HCT116 (cell line): ENCODE measurements around the gene PHLPP2.

Experiments
- EZH2 ChIP-seq: fragments of 200-600 bp; sonication (generic); IDR thresholded peaks from 2 replicates; pipeline ENCODE4 v1.6.1; 2017; ENCODE audit warnings: antibody characterized with exemption, mixed run types
- FOSL1 ChIP-seq: IDR thresholded peaks from 2 replicates; pipeline ENCODE4 v1.6.1; 2012; ENCODE audit warnings: low read depth
- JUND ChIP-seq: IDR thresholded peaks from 2 replicates; pipeline ENCODE4 v1.6.1; 2012
- MAX ChIP-seq: IDR thresholded peaks from 2 replicates; pipeline ENCODE4 v1.6.1; 2012
- POLR2A ChIP-seq: IDR thresholded peaks from 2 replicates; pipeline ENCODE4 v1.7.0; 2011; ENCODE audit warnings: borderline replicate concordance; ENCODE audit not compliant: insufficient read depth, insufficient read length; ENCODE audit errors: extremely low read depth
- POLR2AphosphoS5 ChIP-seq: IDR thresholded peaks from 2 replicates; pipeline ENCODE4 v1.6.1; 2011; ENCODE audit warnings: mild to moderate bottlenecking, low read depth, low read length, moderate library complexity
- SP1 ChIP-seq: IDR thresholded peaks from 2 replicates; pipeline ENCODE4 v1.6.1; 2012; ENCODE audit warnings: low read depth
- ZNF274 ChIP-seq: fragments of 200-500 bp; sonication (Bioruptor generic); IDR thresholded peaks from 2 replicates; pipeline ENCODE4 v1.6.1; 2014; ENCODE audit warnings: mild to moderate bottlenecking, low read depth, low read length, inconsistent platforms
- TF ChIP-seq, protein P1 (sequence below), 3 experiments: fragments of 200-600 bp in 1 of 3; sonication (generic) in 1 of 3; IDR thresholded peaks in 2 of 3; conservative IDR thresholded peaks in 1 of 3; 2 replicates each; pipeline ENCODE4 v1.5.1; 2012 to 2017; ENCODE audit warnings: low read depth in 2 of 3, low read length in 2 of 3, antibody characterized with exemption in 1 of 3, borderline replicate concordance in 1 of 3, control low read depth in 1 of 3, mild to moderate bottlenecking in 1 of 3, mixed read lengths in 1 of 3, mixed run types in 1 of 3, moderate library complexity in 1 of 3; ENCODE audit not compliant: insufficient read depth in 1 of 3
- TF ChIP-seq, protein P2 (sequence below): IDR thresholded peaks from 2 replicates; pipeline ENCODE4 v1.6.1; 2012
- TF ChIP-seq, protein P3 (sequence below): IDR thresholded peaks from 2 replicates; pipeline ENCODE4 v1.6.1; 2012; ENCODE audit warnings: low read depth

- TF ChIP-seq, protein P1, sequence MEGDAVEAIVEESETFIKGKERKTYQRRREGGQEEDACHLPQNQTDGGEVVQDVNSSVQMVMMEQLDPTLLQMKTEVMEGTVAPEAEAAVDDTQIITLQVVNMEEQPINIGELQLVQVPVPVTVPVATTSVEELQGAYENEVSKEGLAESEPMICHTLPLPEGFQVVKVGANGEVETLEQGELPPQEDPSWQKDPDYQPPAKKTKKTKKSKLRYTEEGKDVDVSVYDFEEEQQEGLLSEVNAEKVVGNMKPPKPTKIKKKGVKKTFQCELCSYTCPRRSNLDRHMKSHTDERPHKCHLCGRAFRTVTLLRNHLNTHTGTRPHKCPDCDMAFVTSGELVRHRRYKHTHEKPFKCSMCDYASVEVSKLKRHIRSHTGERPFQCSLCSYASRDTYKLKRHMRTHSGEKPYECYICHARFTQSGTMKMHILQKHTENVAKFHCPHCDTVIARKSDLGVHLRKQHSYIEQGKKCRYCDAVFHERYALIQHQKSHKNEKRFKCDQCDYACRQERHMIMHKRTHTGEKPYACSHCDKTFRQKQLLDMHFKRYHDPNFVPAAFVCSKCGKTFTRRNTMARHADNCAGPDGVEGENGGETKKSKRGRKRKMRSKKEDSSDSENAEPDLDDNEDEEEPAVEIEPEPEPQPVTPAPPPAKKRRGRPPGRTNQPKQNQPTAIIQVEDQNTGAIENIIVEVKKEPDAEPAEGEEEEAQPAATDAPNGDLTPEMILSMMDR (IDR thresholded peaks at IDR 0.05 in 2 of 3, conservative IDR thresholded peaks at IDR 0.05 in 1 of 3; ENCODE audit: borderline replicate concordance in 1 of 3, insufficient read depth in 1 of 3, low read depth in 2 of 3, low read length in 2 of 3) = no peak
- TF ChIP-seq SP1 (no peak), EZH2 (no peak), POLR2A (no peak), ZNF274 (no peak), POLR2AphosphoS5 (no peak), MAX (no peak), FOSL1 (no peak), JUND (no peak)
- TF ChIP-seq, protein P2, sequence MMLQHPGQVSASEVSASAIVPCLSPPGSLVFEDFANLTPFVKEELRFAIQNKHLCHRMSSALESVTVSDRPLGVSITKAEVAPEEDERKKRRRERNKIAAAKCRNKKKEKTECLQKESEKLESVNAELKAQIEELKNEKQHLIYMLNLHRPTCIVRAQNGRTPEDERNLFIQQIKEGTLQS = no peak
- TF ChIP-seq, protein P3, sequence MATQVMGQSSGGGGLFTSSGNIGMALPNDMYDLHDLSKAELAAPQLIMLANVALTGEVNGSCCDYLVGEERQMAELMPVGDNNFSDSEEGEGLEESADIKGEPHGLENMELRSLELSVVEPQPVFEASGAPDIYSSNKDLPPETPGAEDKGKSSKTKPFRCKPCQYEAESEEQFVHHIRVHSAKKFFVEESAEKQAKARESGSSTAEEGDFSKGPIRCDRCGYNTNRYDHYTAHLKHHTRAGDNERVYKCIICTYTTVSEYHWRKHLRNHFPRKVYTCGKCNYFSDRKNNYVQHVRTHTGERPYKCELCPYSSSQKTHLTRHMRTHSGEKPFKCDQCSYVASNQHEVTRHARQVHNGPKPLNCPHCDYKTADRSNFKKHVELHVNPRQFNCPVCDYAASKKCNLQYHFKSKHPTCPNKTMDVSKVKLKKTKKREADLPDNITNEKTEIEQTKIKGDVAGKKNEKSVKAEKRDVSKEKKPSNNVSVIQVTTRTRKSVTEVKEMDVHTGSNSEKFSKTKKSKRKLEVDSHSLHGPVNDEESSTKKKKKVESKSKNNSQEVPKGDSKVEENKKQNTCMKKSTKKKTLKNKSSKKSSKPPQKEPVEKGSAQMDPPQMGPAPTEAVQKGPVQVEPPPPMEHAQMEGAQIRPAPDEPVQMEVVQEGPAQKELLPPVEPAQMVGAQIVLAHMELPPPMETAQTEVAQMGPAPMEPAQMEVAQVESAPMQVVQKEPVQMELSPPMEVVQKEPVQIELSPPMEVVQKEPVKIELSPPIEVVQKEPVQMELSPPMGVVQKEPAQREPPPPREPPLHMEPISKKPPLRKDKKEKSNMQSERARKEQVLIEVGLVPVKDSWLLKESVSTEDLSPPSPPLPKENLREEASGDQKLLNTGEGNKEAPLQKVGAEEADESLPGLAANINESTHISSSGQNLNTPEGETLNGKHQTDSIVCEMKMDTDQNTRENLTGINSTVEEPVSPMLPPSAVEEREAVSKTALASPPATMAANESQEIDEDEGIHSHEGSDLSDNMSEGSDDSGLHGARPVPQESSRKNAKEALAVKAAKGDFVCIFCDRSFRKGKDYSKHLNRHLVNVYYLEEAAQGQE = no peak
These were observed 87.1 kb downstream of the PHLPP2 start for GRCh38 chr16:71637398-71637797.
